ENCODE data around the gene KCNC3.

DNA sequence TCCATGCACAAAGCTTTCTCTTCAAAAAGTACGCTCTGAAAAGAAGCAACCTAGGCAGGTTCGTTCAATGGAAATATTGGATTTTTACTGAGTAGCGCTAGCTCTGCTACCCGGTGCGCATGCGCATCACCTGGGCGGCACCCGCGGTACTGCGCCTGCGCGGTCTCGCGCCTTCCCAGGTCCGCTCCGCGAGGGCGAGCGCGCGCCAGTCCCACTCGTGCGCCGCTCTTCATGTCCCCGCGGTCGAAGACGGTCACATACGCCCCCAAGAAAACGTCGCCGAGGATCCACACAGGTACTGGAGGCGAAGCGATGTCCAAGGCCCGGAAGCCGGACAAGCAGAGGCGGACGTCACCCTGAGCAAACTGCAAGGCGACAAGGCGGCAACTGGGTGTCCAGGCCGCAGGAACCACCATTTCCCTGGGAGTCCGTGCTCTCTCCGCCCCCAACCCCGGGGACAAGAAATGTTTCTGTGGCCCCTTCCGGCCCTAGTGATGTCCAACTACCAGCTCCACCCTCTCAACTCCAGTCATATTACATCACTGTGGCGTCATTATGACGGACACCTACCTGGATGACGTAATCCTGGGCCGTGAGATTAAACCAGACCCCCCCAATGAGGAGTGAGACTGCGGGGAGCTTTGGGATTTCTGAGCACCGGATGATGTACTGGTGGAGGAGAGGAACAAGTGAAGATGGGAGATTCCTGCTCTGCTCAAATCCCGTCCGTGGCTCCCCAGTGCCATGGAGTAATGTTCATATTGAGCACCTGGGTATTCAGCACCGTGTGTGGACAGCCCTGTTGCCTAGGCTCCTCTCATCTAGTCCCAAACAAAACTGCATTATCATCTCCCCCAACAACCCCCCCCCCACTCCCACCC is 4.8 kb upstream of the KCNC3 start:
- TF ChIP-seq, protein P1, sequence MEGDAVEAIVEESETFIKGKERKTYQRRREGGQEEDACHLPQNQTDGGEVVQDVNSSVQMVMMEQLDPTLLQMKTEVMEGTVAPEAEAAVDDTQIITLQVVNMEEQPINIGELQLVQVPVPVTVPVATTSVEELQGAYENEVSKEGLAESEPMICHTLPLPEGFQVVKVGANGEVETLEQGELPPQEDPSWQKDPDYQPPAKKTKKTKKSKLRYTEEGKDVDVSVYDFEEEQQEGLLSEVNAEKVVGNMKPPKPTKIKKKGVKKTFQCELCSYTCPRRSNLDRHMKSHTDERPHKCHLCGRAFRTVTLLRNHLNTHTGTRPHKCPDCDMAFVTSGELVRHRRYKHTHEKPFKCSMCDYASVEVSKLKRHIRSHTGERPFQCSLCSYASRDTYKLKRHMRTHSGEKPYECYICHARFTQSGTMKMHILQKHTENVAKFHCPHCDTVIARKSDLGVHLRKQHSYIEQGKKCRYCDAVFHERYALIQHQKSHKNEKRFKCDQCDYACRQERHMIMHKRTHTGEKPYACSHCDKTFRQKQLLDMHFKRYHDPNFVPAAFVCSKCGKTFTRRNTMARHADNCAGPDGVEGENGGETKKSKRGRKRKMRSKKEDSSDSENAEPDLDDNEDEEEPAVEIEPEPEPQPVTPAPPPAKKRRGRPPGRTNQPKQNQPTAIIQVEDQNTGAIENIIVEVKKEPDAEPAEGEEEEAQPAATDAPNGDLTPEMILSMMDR (IDR thresholded peaks at IDR 0.05) = peak in 1 of 5 experiments; percentile 27
- peak; percentile 63 for TF ChIP-seq POLR2A (IDR thresholded peaks at IDR 0.05)
- peak; percentile 21 to 84 (median 71) for TF ChIP-seq POLR2AphosphoS5 (IDR thresholded peaks at IDR 0.05)
- TF ChIP-seq EP300 (IDR thresholded peaks at IDR 0.05; ENCODE audit: low read depth) = no peak

Measured in transverse colon (tissue), 4 donors.